ENCODE data around the gene RHOB. TPM values are rescaled to one million over a fixed set of nuclear protein-coding genes. Genes with fewer than 3 reads are reported as not detected.

RHOB gene
- polyA plus RNA-seq, 1 of the 3 experiments (the other 2 are of a cell fraction): 50.3 TPM

- H3K4me2 ChIP-seq: no peak overlapping the region
- ChIA-PET POLR2A (no interaction called here), CTCF (interaction anchor here (1.0 kb wide), 1 partner anchor 17 kb away, joined by 3 read pairs; no protein-coding TSS in a partner anchor)
- no peak for TF ChIP-seq IRF3 (IDR thresholded peaks at IDR 0.05; ENCODE audit: low read depth, low read length)
- TF ChIP-seq, protein P1, sequence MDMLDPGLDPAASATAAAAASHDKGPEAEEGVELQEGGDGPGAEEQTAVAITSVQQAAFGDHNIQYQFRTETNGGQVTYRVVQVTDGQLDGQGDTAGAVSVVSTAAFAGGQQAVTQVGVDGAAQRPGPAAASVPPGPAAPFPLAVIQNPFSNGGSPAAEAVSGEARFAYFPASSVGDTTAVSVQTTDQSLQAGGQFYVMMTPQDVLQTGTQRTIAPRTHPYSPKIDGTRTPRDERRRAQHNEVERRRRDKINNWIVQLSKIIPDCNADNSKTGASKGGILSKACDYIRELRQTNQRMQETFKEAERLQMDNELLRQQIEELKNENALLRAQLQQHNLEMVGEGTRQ (IDR thresholded peaks at IDR 0.05; ENCODE audit: borderline replicate concordance, low read depth, low read length): no peak
- no peak overlapping the region for H3K4me3 ChIP-seq (ENCODE audit: low read depth in 2 of 2, low read length in 1 of 2)
- 73% methylated on average over 4 of the region's 4 CpGs for WGBS (ENCODE audit: low lambda C conversion rate)
- no peaks in the 10 kb centered on the region for H3K9me2 ChIP-seq
- no peak overlapping the region for H3K9ac ChIP-seq
- H4K20me1 ChIP-seq (ENCODE audit: insufficient read depth): no peaks in the 10 kb centered on the region
- H3F3A ChIP-seq (replicated peaks; ENCODE audit: insufficient read depth): no peaks in the 10 kb centered on the region
- H2AFZ ChIP-seq (ENCODE audit: low read depth): no peak overlapping the region
- DNase-seq: no peak
- H3K27ac ChIP-seq (ENCODE audit: low read depth in 2 of 2, low read length in 1 of 2): no peak overlapping the region
- H3K9me3 ChIP-seq: no peaks in the 10 kb centered on the region
- no peaks in the 10 kb centered on the region for H3K27me3 ChIP-seq (ENCODE audit: insufficient read depth)
- no peaks in the 10 kb centered on the region for H3K36me3 ChIP-seq (replicated peaks in 1 of 2; ENCODE audit: control insufficient read depth in 1 of 2, insufficient read depth in 2 of 2, low read length in 1 of 2)
- no peaks in the 10 kb centered on the region for H3K79me2 ChIP-seq (ENCODE audit: insufficient read depth)
- peaks cover 0 to 10% of the 10 kb centered on the region in 2 experiments; a peak in 1 of 4 replicates for H3K4me1 ChIP-seq (ENCODE audit: control insufficient read depth in 1 of 2, insufficient read depth in 2 of 2, low read depth in 1 of 2, low read length in 1 of 2)
These were observed 34.0 kb downstream of the RHOB start for GRCh38 chr2:20480913-20481312.

- Histone ChIP-seq H2AFZ (ENCODE audit: low read depth) (no peak overlapping the region), H3K4me2 (no peak overlapping the region), H3K36me3 (replicated peaks in 1 of 2; ENCODE audit: control insufficient read depth in 1 of 2, insufficient read depth in 2 of 2, low read length in 1 of 2) (no peaks in the 10 kb centered on the region), H3K9me3 (no peaks in the 10 kb centered on the region), H3K4me3 (ENCODE audit: low read depth in 2 of 2, low read length in 1 of 2) (no peak overlapping the region), H3K9ac (no peak overlapping the region), H3K27ac (ENCODE audit: low read depth in 2 of 2, low read length in 1 of 2) (no peak overlapping the region), H3K27me3 (ENCODE audit: insufficient read depth) (no peaks in the 10 kb centered on the region), H3F3A (replicated peaks; ENCODE audit: insufficient read depth) (no peaks in the 10 kb centered on the region), H3K79me2 (ENCODE audit: insufficient read depth) (no peaks in the 10 kb centered on the region), H4K20me1 (ENCODE audit: insufficient read depth) (no peaks in the 10 kb centered on the region), H3K4me1 (ENCODE audit: control insufficient read depth in 1 of 2, insufficient read depth in 2 of 2, low read depth in 1 of 2, low read length in 1 of 2) (peaks cover 0 to 15% of the 10 kb centered on the region in 2 experiments; a peak in 2 of 4 replicates), H3K9me2 (no peaks in the 10 kb centered on the region)
- TF ChIP-seq, protein P2, sequence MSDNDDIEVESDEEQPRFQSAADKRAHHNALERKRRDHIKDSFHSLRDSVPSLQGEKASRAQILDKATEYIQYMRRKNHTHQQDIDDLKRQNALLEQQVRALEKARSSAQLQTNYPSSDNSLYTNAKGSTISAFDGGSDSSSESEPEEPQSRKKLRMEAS (IDR thresholded peaks at IDR 0.05; ENCODE audit: low read depth): no peak
- TF ChIP-seq POLR2AphosphoS5 (IDR thresholded peaks at IDR 0.05; ENCODE audit: low read depth, low read length) (no peak), ELF1 (IDR thresholded peaks at IDR 0.05) (no peak), RXRA (IDR thresholded peaks at IDR 0.05; ENCODE audit: borderline replicate concordance, low read depth) (no peak), CHD2 (IDR thresholded peaks at IDR 0.05; ENCODE audit: low read length, partially characterized antibody) (no peak), EZH2phosphoT487 (IDR thresholded peaks at IDR 0.05; ENCODE audit: borderline replicate concordance, low read depth) (no peak), IRF3 (IDR thresholded peaks at IDR 0.05; ENCODE audit: low read depth, low read length) (no peak), NFIC (IDR thresholded peaks at IDR 0.05; ENCODE audit: borderline replicate concordance) (no peak)
- TF ChIP-seq, protein P1 (IDR thresholded peaks at IDR 0.05; ENCODE audit: borderline replicate concordance, low read depth, low read length): no peak
- no peak for DNase-seq
- 72% methylated on average over 5 of the region's 5 CpGs for WGBS (ENCODE audit: low lambda C conversion rate)
- ChIA-PET POLR2A (no interaction called here), CTCF (interaction anchor here (0.8 to 1.2 kb wide), 4 partner anchors 9 to 34 kb away, joined by 3 read pairs; no protein-coding TSS in a partner anchor)
These were observed 35.0 kb downstream of the RHOB start for GRCh38 chr2:20481798-20482405.

Measured in SK-N-SH (cell line).